ENCODE results near the gene ABHD16A.

- TF ChIP-seq CTCF (conservative IDR thresholded peaks at IDR 0.05; ENCODE audit: low read length) (no peak), EZH2phosphoT487 (IDR thresholded peaks at IDR 0.05; ENCODE audit: borderline replicate concordance) (no peak)
Observed at GRCh38 chr6:31717499-31718222, 14.5 kb upstream of the ABHD16A start.
